ENCODE data around the gene SIGLEC6. TPM values are rescaled to one million over a fixed set of nuclear protein-coding genes. Genes with fewer than 3 reads are reported as not detected.

The SIGLEC6 gene
- total RNA-seq, 6 donors from 2014 or later: 7.2 to 7.9 (median 7.8) TPM; not detected in 3

GRCh38 chr19:51566489-51567100, 35.1 kb upstream of the SIGLEC6 start:
- ATAC-seq (ENCODE audit: low FRiP score in 2 of 2) (no peak), DNase-seq (no peak)
- no peaks in the 10 kb centered on the region for H3K36me3 ChIP-seq
- no peaks in the 10 kb centered on the region for H3K9me3 ChIP-seq
- peaks cover 0 to 3% (median 0%) of the 10 kb centered on the region in 4 donors for H3K27me3 ChIP-seq
- peaks cover 0 to 2% (median under 1%) of the 10 kb centered on the region in 4 donors for H3K4me1 ChIP-seq
- no peak overlapping the region for H3K4me3 ChIP-seq
- 46 to 64% methylated on average over 8 of the region's 8 CpGs for whole genome bisulfite sequencing, 2 donors
- TF ChIP-seq EP300 (IDR thresholded peaks at IDR 0.05): no peak
- no peak for TF ChIP-seq POLR2A (IDR thresholded peaks at IDR 0.05)
- no peak for TF ChIP-seq POLR2AphosphoS5 (IDR thresholded peaks at IDR 0.05)
- no peak for TF ChIP-seq CTCF (IDR thresholded peaks at IDR 0.05)
- H3K27ac ChIP-seq: no peak overlapping the region

GRCh38 chr19:51565583-51565982, 34.1 kb upstream of the SIGLEC6 start:
- no peaks in the 10 kb centered on the region for H3K36me3 ChIP-seq
- peaks cover 0 to 3% (median 0%) of the 10 kb centered on the region in 4 donors for H3K27me3 ChIP-seq
- WGBS, 2 donors: 56 to 57% methylated on average over 4 of the region's 4 CpGs
- no peak overlapping the region for H3K4me3 ChIP-seq
- DNase-seq (no peak), ATAC-seq (ENCODE audit: low FRiP score in 2 of 2) (no peak)
- no peaks in the 10 kb centered on the region for H3K9me3 ChIP-seq
- H3K27ac ChIP-seq: no peak overlapping the region
- no peaks in the 10 kb centered on the region for H3K4me1 ChIP-seq
- no peak for TF ChIP-seq CTCF (IDR thresholded peaks at IDR 0.05)
- TF ChIP-seq POLR2AphosphoS5 (IDR thresholded peaks at IDR 0.05): no peak
- no peak for TF ChIP-seq EP300 (IDR thresholded peaks at IDR 0.05)
- TF ChIP-seq POLR2A (IDR thresholded peaks at IDR 0.05): no peak

- no peak for DNase-seq
- TF ChIP-seq POLR2A (IDR thresholded peaks at IDR 0.05): no peak
- no peak for TF ChIP-seq CTCF (IDR thresholded peaks at IDR 0.05)
- no peak for TF ChIP-seq POLR2AphosphoS5 (IDR thresholded peaks at IDR 0.05)
- TF ChIP-seq EP300 (IDR thresholded peaks at IDR 0.05): no peak
- Histone ChIP-seq H3K4me1 (no peaks in the 10 kb centered on the region), H3K27me3 (peaks cover 0 to 3% (median 0%) of the 10 kb centered on the region in 4 donors), H3K36me3 (no peaks in the 10 kb centered on the region), H3K27ac (no peak overlapping the region), H3K4me3 (no peak overlapping the region), H3K9me3 (no peaks in the 10 kb centered on the region)
- ATAC-seq (ENCODE audit: low FRiP score in 2 of 2): no peak
- 32 to 34% methylated on average over 2 to 5 of the region's 6 CpGs for WGBS, 2 donors
Measured at GRCh38 chr19:51564791-51565190, 33.3 kb upstream of the SIGLEC6 start.

- 20 to 39% methylated on average over 3 to 4 of the region's 4 CpGs for WGBS, 2 donors
- H3K4me1 ChIP-seq: no peaks in the 10 kb centered on the region
- DNase-seq: no peak
- no peak for TF ChIP-seq POLR2AphosphoS5 (IDR thresholded peaks at IDR 0.05)
- no peak for TF ChIP-seq EP300 (IDR thresholded peaks at IDR 0.05)
- no peak for TF ChIP-seq POLR2A (IDR thresholded peaks at IDR 0.05)
- TF ChIP-seq CTCF (IDR thresholded peaks at IDR 0.05): no peak
- no peak overlapping the region for H3K4me3 ChIP-seq
- H3K9me3 ChIP-seq: no peaks in the 10 kb centered on the region
- ATAC-seq (ENCODE audit: low FRiP score in 2 of 2): no peak
- no peaks in the 10 kb centered on the region for H3K36me3 ChIP-seq
- H3K27me3 ChIP-seq: peaks cover 0 to 3% (median 0%) of the 10 kb centered on the region in 4 donors
- H3K27ac ChIP-seq: no peak overlapping the region
Measured at GRCh38 chr19:51560339-51560738, 28.9 kb upstream of the SIGLEC6 start.

- H3K27ac ChIP-seq: no peak overlapping the region
- no peaks in the 10 kb centered on the region for H3K36me3 ChIP-seq
Measured at GRCh38 chr19:51559240-51559639, 27.8 kb upstream of the SIGLEC6 start.

More at GRCh38 chr19:51559240-51559639, 27.8 kb upstream of the SIGLEC6 start:
- no peaks in the 10 kb centered on the region for H3K4me1 ChIP-seq
- no peak overlapping the region for H3K4me3 ChIP-seq
- no peak for DNase-seq
- no peaks in the 10 kb centered on the region for H3K9me3 ChIP-seq
- TF ChIP-seq POLR2AphosphoS5 (IDR thresholded peaks at IDR 0.05): no peak
- TF ChIP-seq CTCF (IDR thresholded peaks at IDR 0.05): no peak
- no peak for TF ChIP-seq EP300 (IDR thresholded peaks at IDR 0.05)
- no peak for TF ChIP-seq POLR2A (IDR thresholded peaks at IDR 0.05)
- WGBS, 2 donors: 53 to 67% methylated on average over 1 of the region's 1 CpG
- H3K27me3 ChIP-seq: no peaks in the 10 kb centered on the region
- no peak for ATAC-seq (ENCODE audit: low FRiP score in 2 of 2)

Measured in upper lobe of left lung (tissue), 6 donors.